ENCODE measurements around the gene BMP2.

The BMP2 gene

GRCh38 chr20:6767536-6768227, at the start of gene BMP2:
BMP2 (plus strand) TSS chr20:6767686; CDS start chr20:6770127, 2,441 bp downstream.
- no peak for DNase-seq

DNA sequence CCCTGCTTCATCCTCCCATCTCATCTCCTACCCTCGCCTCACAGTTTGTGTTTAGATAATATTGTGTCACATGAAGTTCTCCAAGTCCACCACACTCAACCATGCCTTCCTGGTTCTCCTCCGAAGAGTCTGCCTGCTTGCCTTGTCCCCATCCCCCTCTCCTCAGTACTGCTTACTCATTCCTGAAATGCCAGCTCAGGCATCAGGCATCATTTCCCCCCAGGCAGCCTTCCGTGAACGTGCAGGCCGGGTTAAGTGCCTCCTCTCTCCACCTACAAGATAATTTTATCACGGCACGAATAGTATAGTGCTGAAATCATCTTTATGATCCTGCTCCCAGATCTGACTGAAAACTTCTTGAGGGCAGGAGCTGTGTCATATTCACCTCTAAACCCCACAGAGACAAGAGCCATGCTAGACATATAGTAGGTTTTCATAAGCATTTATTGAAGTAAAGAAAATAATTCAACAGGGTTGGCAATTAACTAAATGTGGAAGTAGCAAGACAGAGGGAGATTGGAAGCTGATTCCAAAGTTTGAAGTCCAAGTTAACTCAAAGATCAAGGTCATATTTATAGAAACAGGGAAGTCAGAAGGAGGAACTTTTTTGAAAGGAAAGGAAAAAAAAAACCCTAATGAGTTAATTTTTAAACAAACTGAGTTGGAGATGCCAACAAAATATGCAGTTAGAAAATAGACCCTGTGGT, 48.7 kb upstream of the BMP2 start:
- no peak for DNase-seq

DNA sequence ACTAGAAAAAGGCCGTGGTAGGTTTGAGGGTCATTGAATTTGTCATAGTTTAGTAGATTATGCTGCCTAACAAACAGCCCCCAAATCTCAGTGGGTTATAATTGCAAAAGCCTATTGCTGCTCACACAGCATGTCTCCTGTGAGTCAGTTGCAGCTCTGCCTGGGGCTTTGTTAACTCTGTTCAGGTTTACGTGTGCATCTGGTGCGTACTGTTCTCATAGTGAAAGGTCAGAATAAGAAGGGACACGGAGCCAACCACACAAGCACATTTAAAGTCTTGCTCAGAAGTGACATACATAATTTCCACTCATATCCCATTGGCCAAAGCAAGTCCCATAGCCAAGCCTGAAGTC, 48.1 kb upstream of the BMP2 start:
- DNase-seq = no peak

- DNase-seq = no peak
Observed at GRCh38 chr20:6726761-6727160, 40.7 kb upstream of the BMP2 start.

GRCh38 chr20:6730672-6731328, 36.7 kb upstream of the BMP2 start:
- no peak for DNase-seq

- no peak for DNase-seq
Observed at GRCh38 chr20:6732001-6732447, 35.5 kb upstream of the BMP2 start.

DNA sequence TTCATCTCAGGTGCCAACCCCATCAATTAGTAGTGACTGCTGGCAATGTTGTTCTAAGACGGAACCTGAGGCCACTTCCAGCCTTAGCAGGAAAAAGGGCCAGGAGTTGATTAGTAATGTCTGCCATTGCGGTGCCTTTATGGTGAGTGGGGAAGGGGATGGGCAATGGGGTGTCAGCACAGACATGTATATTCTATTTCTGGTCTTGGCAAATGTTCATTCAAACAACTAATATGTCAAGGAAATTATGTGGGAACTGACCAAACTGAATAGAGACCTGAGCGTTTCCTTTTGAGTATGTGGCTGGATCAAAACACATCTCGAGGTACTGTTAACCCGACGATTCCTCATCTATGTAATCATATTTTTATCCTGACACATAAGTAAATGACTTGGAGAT, 34.6 kb upstream of the BMP2 start:
- no peak for DNase-seq

DNA sequence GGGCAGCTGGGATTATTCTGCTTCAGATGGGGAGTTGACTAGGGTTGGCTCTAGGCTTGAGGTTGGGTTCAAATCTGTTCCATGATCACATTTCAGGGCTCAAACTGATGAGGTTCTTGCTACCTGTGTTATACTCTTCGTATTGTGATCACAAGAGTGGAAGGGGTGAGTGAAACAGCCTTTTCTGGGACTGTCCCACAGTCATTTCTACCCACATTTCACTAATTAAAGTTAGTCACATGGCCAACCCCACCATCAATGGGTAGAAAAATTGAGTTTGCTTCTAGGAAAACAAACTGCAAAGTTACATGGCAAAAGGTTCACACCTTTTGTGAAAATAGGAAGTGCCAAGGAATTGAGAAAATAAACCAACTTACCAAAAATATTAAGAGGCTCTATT, 33.5 kb upstream of the BMP2 start:
- DNase-seq = no peak

GRCh38 chr20:6735942-6736845, 31.3 kb upstream of the BMP2 start:
- DNase-seq = no peak

- no peak for DNase-seq
Observed at GRCh38 chr20:6739406-6739805, 28.1 kb upstream of the BMP2 start.

GRCh38 chr20:6740096-6740495, 27.4 kb upstream of the BMP2 start:
- no peak for DNase-seq

GRCh38 chr20:6744180-6744579, 23.3 kb upstream of the BMP2 start:
- DNase-seq = no peak

DNA sequence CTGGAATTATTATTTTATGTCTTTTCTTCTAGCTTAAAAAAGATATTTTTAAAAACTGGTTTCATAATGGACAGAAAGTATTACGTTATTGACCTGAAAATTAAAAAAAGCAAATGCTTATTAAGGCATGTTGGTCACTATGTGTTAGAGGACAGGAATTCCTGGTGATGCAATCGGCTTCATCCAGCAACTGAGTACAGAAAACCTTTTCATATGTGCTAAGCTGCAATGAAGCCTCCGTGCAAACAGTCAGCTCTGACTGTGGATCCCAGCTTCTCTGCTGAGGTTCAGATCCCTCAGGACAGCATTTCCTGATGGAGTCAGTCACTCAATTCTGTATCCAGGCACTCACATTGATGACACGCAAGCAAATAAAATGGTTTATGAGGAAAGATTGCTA, 22.7 kb upstream of the BMP2 start:
- DNase-seq = no peak

- no peak for DNase-seq
Observed at GRCh38 chr20:6746901-6747609, 20.4 kb upstream of the BMP2 start.

DNA sequence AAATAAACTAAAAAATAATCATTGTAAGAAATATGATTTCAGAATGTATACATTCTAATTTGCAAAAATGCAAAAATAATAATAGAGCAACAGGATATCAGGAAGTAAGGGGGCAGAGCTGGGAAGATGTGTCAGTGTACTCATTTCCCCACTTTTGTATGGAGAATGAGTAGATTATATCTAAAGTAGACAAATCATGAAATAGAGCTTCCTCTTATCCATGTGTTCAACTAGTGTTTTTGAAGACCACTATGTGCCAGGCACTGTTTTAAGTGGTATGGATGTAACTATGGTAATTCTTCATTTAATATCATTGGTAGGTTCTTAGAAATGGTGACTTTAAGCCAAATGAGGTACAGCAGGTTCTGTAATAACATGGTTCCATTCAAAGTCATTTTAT, 17.0 kb upstream of the BMP2 start:
- no peak for DNase-seq

DNA sequence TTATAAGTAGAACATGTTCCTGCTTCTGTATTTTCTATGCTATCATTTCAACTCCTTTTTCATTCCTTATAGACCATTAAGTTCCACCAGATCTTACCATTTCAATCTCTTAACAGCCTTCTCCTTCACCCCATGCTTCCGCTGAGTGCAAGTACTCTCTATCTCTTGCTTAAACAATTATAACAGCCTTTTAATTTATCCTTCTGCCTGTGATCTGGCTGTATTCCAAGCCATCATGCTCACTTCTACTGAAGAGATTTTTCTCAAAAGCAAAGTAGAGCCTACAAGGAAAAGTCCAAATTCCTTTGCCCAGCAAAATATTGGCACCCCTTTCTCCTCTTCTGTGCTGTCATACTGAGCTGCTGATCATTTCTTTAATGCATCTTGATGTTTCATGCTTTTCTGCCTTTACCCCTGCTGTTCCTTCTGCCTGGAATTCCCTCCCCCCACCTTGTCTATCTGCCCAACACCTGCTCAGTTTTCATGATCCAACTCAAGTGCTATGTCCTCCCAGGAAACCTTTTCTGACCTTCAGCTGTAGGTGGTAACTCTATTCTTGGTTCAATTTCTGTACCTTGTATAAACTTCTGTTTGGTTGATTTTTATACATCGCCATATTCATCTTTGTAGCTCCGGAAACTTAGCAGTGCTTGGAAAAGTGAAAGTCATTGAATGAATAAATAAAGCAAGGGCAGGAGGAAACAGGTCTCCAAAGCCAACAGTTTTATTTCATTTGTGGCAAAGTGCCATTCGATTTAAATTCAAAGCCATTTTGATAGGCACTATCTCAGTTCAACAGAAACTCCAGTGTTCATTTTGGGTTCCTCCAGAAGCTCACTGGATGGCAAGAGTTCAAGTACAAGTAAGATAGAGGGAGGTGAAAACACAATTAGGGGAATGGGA, 10.5 kb upstream of the BMP2 start:
- DNase-seq = no peak

GRCh38 chr20:6764619-6765018, 2.9 kb upstream of the BMP2 start:
- DNase-seq = no peak

DNA sequence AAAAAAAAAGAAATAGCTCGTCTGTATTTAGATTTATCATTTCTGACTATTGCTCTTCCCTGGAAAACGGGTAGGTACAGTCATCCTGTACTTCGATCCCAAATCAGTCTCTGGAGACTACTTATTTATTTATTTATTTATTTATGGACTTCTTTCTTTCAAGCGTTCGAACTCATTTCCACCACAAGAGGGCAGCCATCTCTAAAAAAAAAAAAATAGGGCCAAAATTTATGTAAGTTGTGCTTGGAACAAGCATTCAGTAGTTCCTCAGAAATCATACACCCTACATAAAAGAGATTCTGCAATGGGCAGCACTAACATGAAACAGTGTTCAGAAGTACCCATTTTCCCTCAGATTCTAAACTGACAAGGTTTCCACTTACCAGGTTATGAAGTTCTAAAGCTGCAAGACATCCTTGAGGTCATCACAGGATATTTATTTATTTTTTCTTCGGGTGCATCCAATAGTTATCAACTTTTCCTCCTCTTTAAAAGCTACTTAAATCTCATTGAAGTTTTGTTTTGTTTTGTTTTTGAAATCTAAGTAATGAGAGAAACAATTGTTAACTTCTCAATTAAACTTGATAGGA, 1.9 kb upstream of the BMP2 start:
- DNase-seq = no peak

GRCh38 chr20:6766433-6766832, 1.1 kb upstream of the BMP2 start:
- DNase-seq = no peak

- no peak for DNase-seq
Observed at GRCh38 chr20:6767126-6767535, 355 bp upstream of the BMP2 start.

Measured in CD4-positive, alpha-beta T cell treated with Interleukin-12 subunit alpha and Interleukin-12 subunit beta, for 1 hour (primary cell).